ENCODE measurements around the gene ZNF613.
"Not testable (repeated sequence)": the region's sequence is repeated elsewhere in the genome, so short reads cannot be mapped to it uniquely, and the experiment has no call there.

The ZNF613 gene

DNA sequence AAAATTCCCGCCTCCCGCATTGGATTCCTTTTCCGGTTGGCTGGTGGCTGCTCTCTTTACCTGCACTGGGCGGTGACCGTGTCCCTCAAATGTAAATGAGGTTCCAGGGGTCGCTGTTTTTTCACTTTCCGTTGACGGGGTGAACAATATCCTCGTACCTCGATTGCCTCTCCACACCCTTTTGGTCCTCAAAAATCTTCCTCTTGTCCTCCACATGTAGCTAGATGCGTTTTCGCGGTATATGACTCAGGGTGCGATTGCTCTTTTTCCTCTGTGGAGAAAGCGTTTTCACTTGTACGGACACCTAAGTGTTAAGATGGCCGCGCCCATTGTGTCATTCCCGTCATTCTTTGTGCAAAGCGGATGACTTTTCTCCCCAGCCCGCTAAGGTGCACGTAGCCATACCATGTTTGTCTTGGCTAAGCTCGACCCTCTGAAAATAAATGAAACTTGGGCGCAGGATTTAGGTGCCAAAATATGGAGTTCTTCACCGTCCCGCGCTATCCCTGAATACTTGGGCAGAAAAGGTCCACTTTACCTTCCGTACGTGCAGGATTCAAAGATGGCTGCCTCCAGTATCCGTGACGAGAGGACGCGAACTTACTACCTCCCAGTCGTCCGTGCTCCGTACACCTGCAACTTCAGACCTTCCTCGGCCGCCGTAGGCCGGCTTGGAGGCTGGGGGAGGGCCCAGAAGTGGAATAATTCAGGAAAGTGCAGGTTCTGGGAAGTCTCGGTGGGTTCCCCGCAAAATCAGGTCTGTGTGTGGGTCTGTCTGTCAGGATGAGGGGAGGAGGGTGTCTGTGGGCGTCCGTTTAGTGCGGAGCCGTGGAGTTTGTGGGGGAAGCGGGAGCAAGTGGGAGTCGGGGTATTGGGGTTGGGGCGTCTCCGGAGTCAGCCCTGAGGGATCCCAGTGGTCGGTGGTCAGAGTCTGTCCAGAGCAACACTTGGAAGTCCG lies at the start of gene ZNF613:
Gene ZNF613, plus strand, starts transcription at position 689 of the 958 bp plus-strand sequence. CDS start 8,749 bp downstream, outside the sequence.
- Mint-ChIP-seq H3K4me1 (ENCODE audit: low read depth) (peaks cover 26% of the 10 kb centered on the region), H3K27me3 (no peaks in the 10 kb centered on the region), H3K36me3 (peaks cover 46% of the 10 kb centered on the region), H3K4me3 (peak within 1 kb of the TSS; percentile 99), H3K9me3 (ENCODE audit: low read depth) (peaks cover 31% of the 10 kb centered on the region), H3K27ac (peak within 1 kb of the TSS; percentile 96)

- Mint-ChIP-seq H3K4me3 (no peak overlapping the region), H3K9me3 (ENCODE audit: low read depth) (peaks cover 22% of the 10 kb centered on the region), H3K4me1 (ENCODE audit: low read depth) (no peaks in the 10 kb centered on the region), H3K36me3 (peaks cover 60% of the 10 kb centered on the region), H3K27me3 (no peaks in the 10 kb centered on the region), H3K27ac (no peak overlapping the region)
Measured at GRCh38 chr19:51882518-51882917, 44.8 kb upstream of the ZNF613 start.

- Mint-ChIP-seq H3K27me3 (no peaks in the 10 kb centered on the region), H3K36me3 (peaks cover 60% of the 10 kb centered on the region), H3K9me3 (ENCODE audit: low read depth) (peaks cover 20% of the 10 kb centered on the region), H3K4me3 (no peak overlapping the region), H3K27ac (no peak overlapping the region), H3K4me1 (ENCODE audit: low read depth) (peaks cover 3% of the 10 kb centered on the region)
Measured at GRCh38 chr19:51884713-51885112, 42.6 kb upstream of the ZNF613 start.

- H3K4me3 Mint-ChIP-seq: peak within 1 kb of the TSS; percentile 90
- H3K4me1 Mint-ChIP-seq (ENCODE audit: low read depth): peaks cover 3% of the 10 kb centered on the region
- H3K27ac Mint-ChIP-seq: peak within 1 kb of the TSS; percentile 76
- H3K9me3 Mint-ChIP-seq (ENCODE audit: low read depth): peaks cover 21% of the 10 kb centered on the region
- no peaks in the 10 kb centered on the region for H3K27me3 Mint-ChIP-seq
- peaks cover 59% of the 10 kb centered on the region for H3K36me3 Mint-ChIP-seq
Measured at GRCh38 chr19:51887522-51888498, 39.5 kb upstream of the ZNF613 start, which contains the start of gene ZNF577. TSS of gene ZNF577 (minus strand) at chr19:51887951. CDS start at chr19:51880382, 7,569 bp downstream.

GRCh38 chr19:51889934-51890333 lies 37.3 kb upstream of the ZNF613 start:
- no peak overlapping the region for H3K4me3 Mint-ChIP-seq

DNA sequence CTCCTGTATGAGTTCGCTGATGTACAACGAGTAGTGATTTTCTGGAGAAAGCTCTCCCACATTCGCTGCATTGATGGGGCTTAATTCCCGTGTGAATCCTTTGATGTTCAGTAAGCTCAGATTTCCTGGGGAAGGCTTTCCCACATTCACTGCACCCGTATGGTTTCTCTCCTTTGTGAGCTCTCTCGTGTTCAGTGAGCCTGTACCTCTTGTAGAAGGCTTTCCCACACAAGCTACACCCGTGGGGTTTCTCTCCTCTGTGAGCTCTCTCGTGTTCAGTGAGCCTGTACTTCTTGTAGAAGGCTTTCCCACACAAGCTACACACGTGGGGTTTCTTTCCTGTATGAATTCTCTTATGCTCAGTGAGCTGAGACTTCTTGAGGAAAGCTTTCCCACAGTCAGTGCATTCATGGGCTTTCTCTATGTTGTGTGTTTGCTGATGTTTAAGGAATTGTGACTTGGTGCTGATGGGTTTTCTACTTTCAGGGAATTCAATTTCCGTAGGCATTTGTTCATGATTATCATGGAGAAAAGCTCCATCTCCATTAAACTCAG lies 36.0 kb upstream of the ZNF613 start:
- Mint-ChIP-seq H3K36me3 (peaks cover 65% of the 10 kb centered on the region), H3K9me3 (ENCODE audit: low read depth) (peaks cover 39% of the 10 kb centered on the region), H3K27ac (no peak overlapping the region), H3K27me3 (no peaks in the 10 kb centered on the region), H3K4me1 (ENCODE audit: low read depth) (peaks cover 3% of the 10 kb centered on the region), H3K4me3 (no peak overlapping the region)

More at GRCh38 chr19:51889934-51890333, 37.3 kb upstream of the ZNF613 start:
- Mint-ChIP-seq H3K27me3 (no peaks in the 10 kb centered on the region), H3K36me3 (peaks cover 65% of the 10 kb centered on the region), H3K27ac (no peak overlapping the region), H3K9me3 (ENCODE audit: low read depth) (peaks cover 32% of the 10 kb centered on the region), H3K4me1 (ENCODE audit: low read depth) (peaks cover 3% of the 10 kb centered on the region)

GRCh38 chr19:51901860-51902259 lies 25.4 kb upstream of the ZNF613 start:
- Mint-ChIP-seq H3K27me3 (peaks cover 5% of the 10 kb centered on the region), H3K27ac (no peak overlapping the region), H3K4me1 (ENCODE audit: low read depth) (peaks cover 24% of the 10 kb centered on the region), H3K36me3 (peaks cover 61% of the 10 kb centered on the region), H3K4me3 (peak overlapping the region; percentile 1), H3K9me3 (ENCODE audit: low read depth) (peaks cover 12% of the 10 kb centered on the region)

DNA sequence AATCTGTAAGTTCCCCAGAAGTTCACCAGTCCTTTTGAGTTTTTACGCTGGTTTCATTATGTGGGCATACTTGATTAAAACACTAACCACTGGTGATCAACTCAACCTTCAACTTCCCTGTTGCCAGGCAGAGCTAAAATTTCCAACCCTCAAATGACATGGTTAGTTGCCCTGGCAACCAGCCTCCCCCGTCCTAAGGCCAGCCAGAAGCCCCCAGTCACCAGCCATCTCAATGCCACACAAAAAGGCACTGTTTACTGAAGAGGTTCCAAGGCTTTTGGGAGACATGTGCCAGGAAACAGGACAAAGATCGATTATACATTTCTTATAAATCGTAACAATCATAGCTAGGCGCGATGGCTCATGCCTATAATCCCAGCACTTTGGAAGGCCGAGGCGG lies 24.1 kb upstream of the ZNF613 start:
- Mint-ChIP-seq H3K27ac (no peak overlapping the region), H3K27me3 (peaks cover 12% of the 10 kb centered on the region), H3K9me3 (ENCODE audit: low read depth) (peaks cover 17% of the 10 kb centered on the region), H3K36me3 (peaks cover 59% of the 10 kb centered on the region), H3K4me1 (ENCODE audit: low read depth) (peaks cover 24% of the 10 kb centered on the region), H3K4me3 (peak overlapping the region; percentile 100)

DNA sequence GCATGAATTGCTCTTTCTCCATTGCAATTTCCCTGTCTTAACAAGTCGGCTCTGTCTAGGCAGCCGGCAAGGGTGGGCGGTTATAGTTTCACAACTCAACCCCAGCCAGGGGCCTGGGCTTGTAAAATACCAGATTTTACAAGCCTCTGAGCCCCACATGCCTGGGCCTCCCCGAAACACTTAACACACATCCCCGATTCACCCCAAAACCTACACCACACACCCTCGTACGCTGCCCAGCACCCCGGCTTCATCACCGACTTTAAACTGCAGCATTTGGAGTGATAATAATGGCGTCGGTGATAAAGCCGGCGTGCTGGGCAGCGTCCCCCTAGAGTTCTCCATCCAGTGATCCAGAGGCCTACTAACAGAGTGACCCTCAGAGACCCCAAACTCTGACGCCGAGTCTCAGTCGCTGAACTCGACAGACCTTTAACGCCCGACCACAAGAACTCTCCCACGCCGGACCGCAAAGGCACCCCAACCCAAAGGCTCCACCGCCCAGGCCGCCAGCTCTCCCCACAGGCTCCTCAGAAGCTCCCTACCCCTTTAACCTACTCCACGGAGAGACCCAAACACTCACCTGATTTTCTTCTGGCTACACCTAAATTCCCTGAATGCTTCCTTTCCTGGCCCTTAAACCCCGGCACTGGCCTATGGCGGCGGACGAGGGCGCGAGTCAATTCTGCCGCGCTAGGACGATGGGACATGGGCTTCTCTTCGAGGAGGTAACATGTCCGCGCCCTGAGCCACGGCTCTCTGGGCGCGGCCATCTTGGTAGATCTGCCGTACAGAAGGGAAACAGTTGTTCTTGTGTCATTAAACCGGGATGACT lies 22.7 kb upstream of the ZNF613 start, which contains the start of gene ZNF649:
Gene ZNF649, minus strand, starts transcription at position 687 of the 835 bp plus-strand sequence. CDS start 4,910 bp downstream, outside the sequence.
- peaks cover 60% of the 10 kb centered on the region for H3K36me3 Mint-ChIP-seq
- peak within 1 kb of the TSS; percentile 100 for H3K4me3 Mint-ChIP-seq
- peak within 1 kb of the TSS; percentile 99 for H3K27ac Mint-ChIP-seq
- peaks cover 24% of the 10 kb centered on the region for H3K4me1 Mint-ChIP-seq (ENCODE audit: low read depth)
- H3K9me3 Mint-ChIP-seq (ENCODE audit: low read depth): peaks cover 25% of the 10 kb centered on the region
- H3K27me3 Mint-ChIP-seq: peaks cover 19% of the 10 kb centered on the region

GRCh38 chr19:51905206-51905605 lies 22.1 kb upstream of the ZNF613 start:
- peaks cover 23% of the 10 kb centered on the region for H3K27me3 Mint-ChIP-seq
- peaks cover 58% of the 10 kb centered on the region for H3K36me3 Mint-ChIP-seq
- H3K4me1 Mint-ChIP-seq (ENCODE audit: low read depth): peaks cover 24% of the 10 kb centered on the region
- H3K9me3 Mint-ChIP-seq (ENCODE audit: low read depth): peaks cover 29% of the 10 kb centered on the region
- peak overlapping the region; percentile 100 for H3K4me3 Mint-ChIP-seq
- H3K27ac Mint-ChIP-seq: peak overlapping the region; percentile 99

DNA sequence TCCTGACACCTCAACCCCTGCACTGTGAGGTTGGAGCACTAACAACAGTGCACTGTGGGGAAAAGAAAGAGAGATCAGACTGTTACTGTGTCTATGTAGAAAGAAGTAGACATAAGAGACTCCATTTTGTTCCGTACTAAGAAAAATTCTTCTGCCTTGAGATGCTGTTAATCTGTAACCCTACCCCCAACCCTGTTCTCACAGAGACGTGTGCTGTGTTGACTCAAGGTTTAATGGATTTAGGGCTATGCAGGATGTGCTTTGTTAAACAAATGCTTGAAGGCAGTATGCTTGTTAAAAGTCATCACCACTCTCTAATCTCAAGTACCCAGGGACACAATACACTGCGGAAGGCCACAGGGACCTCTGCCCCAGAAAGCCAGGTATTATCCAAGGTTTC lies 21.6 kb upstream of the ZNF613 start:
- H3K4me3 Mint-ChIP-seq, H3K27ac Mint-ChIP-seq: not testable (repeated sequence)
- peaks cover 22% of the 10 kb centered on the region for H3K4me1 Mint-ChIP-seq (ENCODE audit: low read depth)
- H3K27me3 Mint-ChIP-seq: peaks cover 23% of the 10 kb centered on the region
- H3K9me3 Mint-ChIP-seq (ENCODE audit: low read depth): peaks cover 29% of the 10 kb centered on the region
- H3K36me3 Mint-ChIP-seq: peaks cover 54% of the 10 kb centered on the region

DNA sequence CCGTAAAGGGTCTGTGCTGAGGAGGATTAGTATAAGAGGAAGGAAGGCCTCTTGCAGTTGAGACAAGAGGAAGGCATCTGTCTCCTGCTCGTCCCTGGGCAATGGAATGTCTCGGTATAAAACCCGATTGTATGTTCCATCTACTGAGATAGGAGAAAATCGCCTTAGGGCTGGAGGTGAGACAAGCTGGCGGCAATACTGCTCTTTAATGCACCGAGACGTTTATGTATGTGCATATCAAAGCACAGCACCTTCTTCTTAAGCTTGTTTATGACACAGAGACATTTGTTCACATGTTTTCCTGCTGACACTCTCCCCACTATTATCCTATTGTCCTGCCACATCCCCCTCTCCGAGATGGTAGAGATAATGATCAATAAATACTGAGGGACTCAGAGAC lies 21.2 kb upstream of the ZNF613 start:
- not testable (repeated sequence) for H3K27ac Mint-ChIP-seq, H3K4me3 Mint-ChIP-seq
- Mint-ChIP-seq H3K27me3 (peaks cover 23% of the 10 kb centered on the region), H3K4me1 (ENCODE audit: low read depth) (peaks cover 22% of the 10 kb centered on the region), H3K36me3 (peaks cover 52% of the 10 kb centered on the region), H3K9me3 (ENCODE audit: low read depth) (peaks cover 30% of the 10 kb centered on the region)

- peaks cover 39% of the 10 kb centered on the region for H3K9me3 Mint-ChIP-seq (ENCODE audit: low read depth)
Measured at GRCh38 chr19:51907981-51908380, 19.3 kb upstream of the ZNF613 start.

More at GRCh38 chr19:51907981-51908380, 19.3 kb upstream of the ZNF613 start:
- peaks cover 51% of the 10 kb centered on the region for H3K36me3 Mint-ChIP-seq
- peaks cover 18% of the 10 kb centered on the region for H3K4me1 Mint-ChIP-seq (ENCODE audit: low read depth)
- not testable (repeated sequence) for H3K4me3 Mint-ChIP-seq, H3K27ac Mint-ChIP-seq
- H3K27me3 Mint-ChIP-seq: peaks cover 23% of the 10 kb centered on the region

All from activated naive CD8-positive, alpha-beta T cell (primary cell).